ENCODE measurements around the gene RAB31.
"Not testable (repeated sequence)": the region's sequence is repeated elsewhere in the genome, so short reads cannot be mapped to it uniquely, and the experiment has no call there.

RAB31 gene

GRCh38 chr18:9898792-9899549, 190.9 kb downstream of the RAB31 start:
- DNase-seq = no peak

- not testable (repeated sequence) for DNase-seq
These were observed 191.4 kb downstream of the RAB31 start for GRCh38 chr18:9899550-9899930.

DNA sequence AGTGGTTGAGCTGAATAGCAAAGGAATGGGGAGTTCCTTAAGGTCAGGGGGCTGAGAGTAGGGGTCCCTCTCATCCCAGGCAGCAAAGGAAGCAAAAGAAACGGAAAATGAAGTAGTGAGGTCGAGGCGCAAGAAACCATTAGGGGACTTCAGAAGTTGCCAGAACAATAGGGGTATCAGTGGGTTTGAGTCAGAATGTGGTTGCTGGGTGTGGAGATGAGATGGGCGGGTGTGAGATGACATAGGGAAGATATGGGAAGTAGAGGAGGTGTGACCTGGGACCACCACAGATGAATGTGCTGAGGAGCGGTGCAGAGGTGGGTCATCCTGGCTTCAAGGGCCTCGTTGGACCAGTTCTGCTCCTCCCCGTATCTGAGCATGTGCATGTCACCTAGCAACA, 192.6 kb downstream of the RAB31 start:
- DNase-seq = no peak

DNA sequence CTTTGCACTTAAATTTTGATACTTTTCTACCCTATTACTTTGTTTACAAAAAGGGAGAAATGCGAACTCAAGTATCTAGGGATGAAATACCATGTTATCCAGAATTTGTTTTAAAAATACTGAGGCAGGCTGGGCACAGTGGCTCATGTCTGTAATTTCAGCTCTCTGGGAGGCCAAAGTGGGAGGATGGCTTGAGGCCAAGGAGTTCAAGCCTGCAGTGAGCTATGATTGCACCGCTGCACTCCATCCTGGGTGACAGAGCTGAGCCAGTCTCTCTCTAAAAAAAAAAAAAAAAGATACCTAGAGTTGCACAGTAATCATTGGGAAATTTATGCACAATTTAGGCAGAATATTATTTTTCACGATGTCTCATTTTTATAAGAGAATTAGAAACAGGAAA, 193.3 kb downstream of the RAB31 start:
- DNase-seq = no peak

DNA sequence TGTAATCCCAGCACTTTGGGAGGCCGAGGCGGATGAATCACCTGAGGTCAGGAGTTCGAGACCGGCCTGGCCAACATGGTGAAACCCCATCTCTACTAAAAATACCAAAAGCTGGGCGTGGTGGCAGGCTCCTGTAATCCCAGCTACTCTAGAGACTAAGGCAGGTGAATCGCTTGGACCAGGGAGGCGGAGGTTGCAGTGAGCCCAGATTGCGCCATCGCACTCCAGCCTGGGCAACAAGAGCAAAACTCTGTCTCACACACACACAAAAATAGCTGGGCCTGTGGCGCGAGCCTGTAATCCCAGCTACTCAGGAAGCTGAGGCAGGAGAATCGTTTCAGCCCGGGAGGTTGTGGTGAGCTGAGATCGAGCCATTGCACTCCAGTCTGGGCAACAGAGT, 194.2 kb downstream of the RAB31 start:
- DNase-seq = not testable (repeated sequence)

DNA sequence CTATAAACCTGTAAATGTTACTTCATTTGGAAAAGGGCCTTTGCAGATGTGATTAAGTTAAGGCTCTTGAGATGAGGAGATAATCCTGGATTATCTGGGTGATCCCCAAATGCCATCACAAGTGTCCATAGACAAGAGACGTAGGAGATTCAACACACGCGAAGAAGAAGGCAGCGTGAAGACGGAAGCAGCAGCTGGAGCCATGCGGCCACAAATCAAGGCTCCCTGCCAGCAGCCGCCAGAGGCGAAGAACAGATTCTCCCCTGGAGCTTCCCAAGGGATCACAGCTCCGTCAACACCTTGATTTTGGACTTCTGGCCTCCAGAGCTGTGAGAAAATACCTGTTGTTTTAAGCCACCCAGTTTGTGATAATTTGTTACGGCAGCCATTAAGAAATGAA, 194.7 kb downstream of the RAB31 start:
- no peak for DNase-seq

- no peak for DNase-seq
These were observed 197.4 kb downstream of the RAB31 start for GRCh38 chr18:9905401-9905922.

- DNase-seq = no peak
These were observed 198.4 kb downstream of the RAB31 start for GRCh38 chr18:9906481-9906880.

- no peak for DNase-seq
These were observed 199.8 kb downstream of the RAB31 start for GRCh38 chr18:9907867-9908266.

DNA sequence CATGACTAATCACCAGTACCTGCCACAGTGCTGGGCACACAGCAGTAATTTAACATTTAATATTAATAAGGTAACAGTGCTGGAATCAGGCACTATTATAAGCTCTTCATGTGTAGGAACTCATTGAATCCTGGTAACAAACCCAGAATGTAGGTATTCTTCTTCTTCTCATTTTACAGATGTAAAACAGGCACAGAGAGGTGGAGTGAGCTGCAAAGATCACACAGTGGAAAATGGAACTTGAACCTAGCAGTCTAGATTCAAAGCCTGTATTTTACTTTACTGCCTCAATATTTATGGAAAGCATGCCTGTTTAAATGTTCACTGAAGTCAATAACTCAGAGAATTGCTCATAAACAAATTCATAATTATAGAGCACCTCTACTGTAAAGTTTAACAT, 202.0 kb downstream of the RAB31 start:
- no peak for DNase-seq

DNA sequence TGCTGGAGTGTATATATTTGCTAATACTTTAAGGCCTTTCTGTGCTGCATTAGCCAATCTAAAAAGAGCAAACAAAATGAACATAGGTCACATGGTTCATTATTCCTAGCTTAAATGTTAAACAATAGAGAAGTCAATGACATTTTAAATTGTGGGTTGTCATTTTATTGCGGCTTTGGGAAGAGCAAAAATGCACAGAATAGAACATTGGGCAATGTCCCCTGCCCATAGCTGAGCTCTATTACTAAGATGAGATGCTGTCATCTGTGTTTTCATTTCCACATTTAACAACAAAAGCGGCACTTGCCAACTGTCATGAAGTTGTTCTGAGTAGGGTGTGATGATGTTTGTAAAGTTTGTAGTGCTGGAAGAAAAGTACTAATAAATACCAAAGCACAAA, 202.6 kb downstream of the RAB31 start:
- no peak for DNase-seq

DNA sequence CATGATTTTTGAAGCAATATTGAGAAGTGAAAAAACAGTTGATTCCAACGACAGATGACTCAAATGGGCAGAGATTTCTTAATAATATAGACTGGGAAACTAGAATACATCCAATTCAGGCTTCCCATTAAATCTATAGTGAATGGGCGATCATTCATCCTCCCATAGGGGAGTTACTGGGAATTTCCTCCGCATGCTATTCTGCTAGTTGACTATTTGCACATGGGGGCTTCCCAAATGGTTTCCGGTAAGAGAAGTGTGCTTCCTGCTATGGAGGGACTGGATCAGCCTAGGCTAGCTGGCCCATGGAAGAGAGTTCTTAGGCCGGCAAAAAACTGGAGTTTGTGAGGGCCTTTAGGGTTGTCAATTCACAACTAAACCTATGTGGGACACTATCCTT, 203.1 kb downstream of the RAB31 start:
- DNase-seq = no peak

Data from activated CD4-positive, alpha-beta T cell treated with anti-CD3 and anti-CD28 coated beads, Interleukin-2, amount 50 U/mL, for 4 hours (primary cell).